HG03066 (cell line): ENCODE measurements around the gene GPR89B.
"Not testable (repeated sequence)": the region's sequence is repeated elsewhere in the genome, so short reads cannot be mapped to it uniquely, and the experiment has no call there.

ENCODE experiments used
- ATAC-seq: cut with Tn5 transposase; IDR thresholded peaks from one replicate; pipeline ENCODE4 v1.9.1; 2021; ENCODE audit warnings: low read depth; ENCODE audit not compliant: unreplicated experiment

The GPR89B gene

DNA sequence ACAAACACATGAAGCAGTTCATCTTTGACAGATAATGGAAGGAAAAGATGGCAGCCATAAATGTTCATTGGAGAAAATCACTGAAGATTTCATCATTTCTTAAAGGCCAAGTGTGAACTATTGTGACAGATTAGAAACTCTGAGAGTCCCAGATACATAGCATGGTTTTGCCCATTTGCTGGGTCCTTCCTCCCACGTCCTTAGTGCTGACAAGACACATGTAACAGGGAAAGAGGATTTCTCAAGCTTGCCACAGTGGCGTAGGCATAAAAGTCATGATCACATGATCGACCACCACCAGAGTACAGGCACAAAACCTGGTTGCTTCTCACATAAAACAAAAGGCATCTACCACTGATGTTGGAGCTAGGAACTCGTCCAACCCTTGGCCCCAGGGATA, 98.8 kb downstream of the GPR89B start:
- not testable (repeated sequence) for ATAC-seq

GRCh38 chr1:148032247-148032646, 104.0 kb downstream of the GPR89B start:
- not testable (repeated sequence) for ATAC-seq

GRCh38 chr1:148032690-148033089, 104.5 kb downstream of the GPR89B start:
- ATAC-seq = not testable (repeated sequence)

DNA sequence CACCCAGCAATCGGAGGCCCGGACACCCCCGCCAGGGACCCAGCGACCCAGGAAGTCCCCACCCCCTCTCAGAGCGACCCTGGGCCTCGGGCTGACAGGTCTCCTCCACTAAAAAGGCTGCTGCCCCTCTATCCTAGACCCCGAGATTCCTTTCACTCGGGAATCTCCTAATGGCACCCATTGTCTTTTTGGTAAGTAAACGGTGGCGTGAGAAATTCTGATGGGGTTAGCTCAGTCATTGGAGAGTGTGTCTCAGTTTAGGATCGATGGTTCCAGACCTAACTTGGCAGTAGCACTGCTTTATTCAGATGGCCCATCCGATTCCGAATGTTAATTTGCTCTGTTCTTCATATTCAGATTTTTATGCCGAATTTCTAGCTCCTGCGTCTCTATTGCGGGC, 104.9 kb downstream of the GPR89B start:
- ATAC-seq = not testable (repeated sequence)

DNA sequence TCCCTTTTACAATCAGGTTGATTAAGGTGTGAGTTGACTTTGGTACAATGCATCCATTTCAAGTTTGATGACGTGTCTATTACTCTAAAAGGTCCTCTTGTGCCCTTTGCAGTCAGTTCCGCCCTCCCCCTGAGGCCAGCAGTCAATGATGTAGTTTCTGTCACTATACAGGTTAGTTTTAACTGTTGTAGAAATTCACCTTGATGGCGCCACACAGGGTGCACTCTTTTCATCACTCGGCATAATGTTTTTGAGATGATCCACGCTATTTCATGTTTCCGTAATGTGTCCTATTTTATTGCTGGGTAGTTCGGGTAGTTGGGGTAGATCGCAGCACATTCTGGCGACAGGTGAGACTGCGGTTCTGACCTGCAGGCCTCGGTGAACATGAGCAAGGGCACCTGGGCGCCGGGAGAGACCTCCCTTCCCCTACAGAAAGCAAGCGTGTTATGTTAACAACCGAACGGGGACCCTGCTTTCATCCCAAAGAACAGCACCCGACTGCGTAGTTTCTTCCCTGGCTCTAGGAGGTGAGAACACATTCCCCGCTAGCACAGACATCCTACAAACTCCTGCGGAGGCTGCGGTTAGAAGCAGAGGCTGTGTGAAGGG, 109.7 kb downstream of the GPR89B start:
- ATAC-seq = not testable (repeated sequence)

DNA sequence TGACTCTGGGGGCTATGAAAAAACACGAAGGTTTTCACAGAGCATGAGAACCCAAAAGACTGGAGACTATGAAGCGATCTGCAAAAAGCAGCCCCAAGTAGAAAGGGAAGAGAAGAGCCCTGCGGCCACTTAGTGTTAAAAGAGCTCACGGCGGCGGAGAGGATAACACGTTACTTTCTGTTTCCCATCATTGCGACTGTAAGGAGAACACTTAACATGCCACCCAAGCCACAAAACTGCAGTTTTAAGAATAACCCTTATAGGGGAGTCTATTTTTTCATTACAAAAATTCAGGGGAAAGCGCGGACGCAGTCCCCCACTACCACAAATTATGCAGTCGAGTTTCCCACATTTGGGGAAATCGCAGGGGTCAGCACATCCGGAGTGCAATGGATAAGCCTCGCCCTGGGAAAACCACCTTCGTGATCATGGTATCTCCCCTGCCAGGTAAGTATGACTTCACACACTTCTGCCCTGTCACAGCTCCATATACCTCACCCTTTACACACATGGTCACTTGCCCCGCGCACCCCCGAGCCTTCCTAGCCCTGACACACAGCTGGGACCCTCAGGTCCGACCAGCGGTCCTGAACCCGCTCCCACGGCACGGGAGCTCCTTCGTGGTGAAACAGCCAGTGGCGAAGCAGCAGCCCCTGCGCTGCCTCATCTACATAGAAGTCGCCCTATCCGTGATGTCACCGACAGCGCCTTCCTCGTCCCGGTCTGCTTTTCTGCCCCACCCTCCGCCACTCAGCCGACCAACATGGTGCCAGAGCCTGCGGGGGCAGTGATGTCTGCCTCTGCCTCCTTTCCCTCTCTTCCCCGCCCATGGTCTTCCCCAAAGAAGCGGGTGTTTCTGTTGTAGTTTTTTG, 110.5 kb downstream of the GPR89B start:
- peak; percentile 78 for ATAC-seq
